K562 (cell line): ENCODE data around the gene STK31. TPM values are rescaled to one million over a fixed set of nuclear protein-coding genes. Genes with fewer than 3 reads are reported as not detected.

ENCODE experiments used
- ASH1L ChIP-seq: fragments of 450-650 bp; IDR thresholded peaks from 2 replicates; pipeline ENCODE4 v1.6.1; 2018; ENCODE audit warnings: borderline replicate concordance, mild to moderate bottlenecking, low read depth; ENCODE audit not compliant: partially characterized antibody
- CHCHD3 ChIP-seq: fragments of 250-450 bp; sonication (Bioruptor Pico); IDR thresholded peaks from 2 replicates; pipeline ENCODE4 v2.1.2; 2022; ENCODE audit warnings: mild to moderate bottlenecking
- JUN ChIP-seq, 2 experiments: sonication (generic) in 1 of 2; formaldehyde crosslinking in 1 of 2; IDR thresholded peaks; 2 replicates each; pipeline versions ENCODE4 v1.6.1 to v1.8.0; 2012 to 2022; ENCODE audit warnings: borderline replicate concordance in 2 of 2, mild to moderate bottlenecking in 2 of 2, improper control_type of control experiment in 1 of 2, low read depth in 1 of 2, low read length in 1 of 2, missing genetic modification reagents in 1 of 2
- KAT2B ChIP-seq: IDR thresholded peaks from one replicate; pipeline ENCODE4 v1.6.1; 2012; ENCODE audit warnings: low read depth, mild to moderate bottlenecking, control low read depth, inconsistent platforms, low read length, moderate library complexity
- LARP7 ChIP-seq: fragments of 450-650 bp; IDR thresholded peaks from 2 replicates; pipeline ENCODE4 v1.6.1; 2016
- MYNN ChIP-seq, 2 experiments: sonication (generic); formaldehyde crosslinking in 1 of 2; IDR thresholded peaks; 2 replicates each; pipeline versions ENCODE4 v1.5.0 to v1.6.1; 2016 to 2020; ENCODE audit warnings: antibody characterized with exemption in 1 of 2, missing genetic modification reagents in 1 of 2
- PHF8 ChIP-seq: fragments of 200-600 bp; sonication (generic); IDR thresholded peaks from 2 replicates; pipeline ENCODE4 v1.6.1; 2012; ENCODE audit warnings: mixed run types, mild to moderate bottlenecking, inconsistent platforms, low read length, moderate library complexity, borderline replicate concordance
- PTBP1 ChIP-seq: fragments of 200-400 bp; formaldehyde crosslinking; IDR thresholded peaks from 2 replicates; pipeline ENCODE4 v1.6.1; 2017; ENCODE audit warnings: low read depth, low read length
- SIN3A ChIP-seq, 2 experiments: fragments of 150-350 bp in 1 of 2; IDR thresholded peaks; 2 replicates each; pipeline ENCODE4 v1.6.1; 2011 to 2016; ENCODE audit warnings: borderline replicate concordance in 2 of 2, low read depth in 2 of 2, low read length in 2 of 2, mild to moderate bottlenecking in 2 of 2, moderate library complexity in 2 of 2; ENCODE audit not compliant: control insufficient read depth in 1 of 2
- XRCC4 ChIP-seq: IDR thresholded peaks from one replicate; pipeline ENCODE4 v1.6.1; 2011; ENCODE audit not compliant: insufficient read depth, insufficient read length; ENCODE audit errors: extremely low read depth
- ZMIZ1 ChIP-seq, 2 experiments: fragments of 150-350 bp in 1 of 2; IDR thresholded peaks; 2 replicates each; pipeline ENCODE4 v1.6.1; 2012 to 2016; ENCODE audit warnings: low read depth in 2 of 2, low read length in 2 of 2, mild to moderate bottlenecking in 1 of 2, moderate library complexity in 1 of 2
- polyA plus RNA-seq, 8 experiments: library from polyadenylated mRNA; depleted of rRNA in 4 of 8; stranded (reverse) in 5 of 8; unstranded in 3 of 8; fragments of >200 nt; fragmentation: Nextera tagmentation in 2 of 8; fragmentation: Illumina TruSeq in 1 of 8; extraction: Ambion mirVana in 2 of 8; extraction: Trizol in 1 of 8; gene quantifications; 2 replicates each; pipeline versions ENCODE4 v1.2.1 to v1.2.3, GENCODE V29; 2011 to 2014; ENCODE audit warnings: inconsistent platforms in 1 of 8, missing spikeins in 1 of 8
- total RNA-seq, 7 experiments: library from RNA; depleted of rRNA in 6 of 7; stranded (reverse); fragments of >200 nt in 6 of 7; fragmentation: Illumina TruSeq in 2 of 7; extraction: Trizol in 2 of 7; gene quantifications; 2 replicates each; pipeline versions ENCODE4 v1.2.1 to v1.2.3, GENCODE V29; 2011 to 2021; ENCODE audit warnings: low replicate concordance in 1 of 7
- TF ChIP-seq, protein P1 (sequence below): fragments of 200-800 bp; sonication (Bioruptor generic); IDR thresholded peaks from 2 replicates; pipeline ENCODE4 v1.6.1; 2016; ENCODE audit warnings: missing genetic modification characterization, missing compliant biosample characterization
- TF ChIP-seq, protein P2 (sequence below), 3 experiments: fragments of 200-800 bp in 1 of 3; fragments of 250-450 bp in 1 of 3; fragments of 450-650 bp in 1 of 3; sonication (Bioruptor Pico) in 1 of 3; sonication (Bioruptor generic) in 1 of 3; formaldehyde crosslinking in 1 of 3; IDR thresholded peaks; 2 replicates each; pipeline versions ENCODE4 v1.6.1 to v1.8.0; 2016 to 2022; ENCODE audit warnings: mild to moderate bottlenecking in 2 of 3, missing genetic modification characterization in 2 of 3, missing compliant biosample characterization in 1 of 3, moderate library complexity in 1 of 3

The STK31 gene
- total and polyA plus RNA-seq, 9 of the 15 experiments (the other 6 are each of a cell fraction or from before 2014, with no cell fraction given), result 0.09 to 1.2 (median 0.26) TPM

- TF ChIP-seq, protein P1, sequence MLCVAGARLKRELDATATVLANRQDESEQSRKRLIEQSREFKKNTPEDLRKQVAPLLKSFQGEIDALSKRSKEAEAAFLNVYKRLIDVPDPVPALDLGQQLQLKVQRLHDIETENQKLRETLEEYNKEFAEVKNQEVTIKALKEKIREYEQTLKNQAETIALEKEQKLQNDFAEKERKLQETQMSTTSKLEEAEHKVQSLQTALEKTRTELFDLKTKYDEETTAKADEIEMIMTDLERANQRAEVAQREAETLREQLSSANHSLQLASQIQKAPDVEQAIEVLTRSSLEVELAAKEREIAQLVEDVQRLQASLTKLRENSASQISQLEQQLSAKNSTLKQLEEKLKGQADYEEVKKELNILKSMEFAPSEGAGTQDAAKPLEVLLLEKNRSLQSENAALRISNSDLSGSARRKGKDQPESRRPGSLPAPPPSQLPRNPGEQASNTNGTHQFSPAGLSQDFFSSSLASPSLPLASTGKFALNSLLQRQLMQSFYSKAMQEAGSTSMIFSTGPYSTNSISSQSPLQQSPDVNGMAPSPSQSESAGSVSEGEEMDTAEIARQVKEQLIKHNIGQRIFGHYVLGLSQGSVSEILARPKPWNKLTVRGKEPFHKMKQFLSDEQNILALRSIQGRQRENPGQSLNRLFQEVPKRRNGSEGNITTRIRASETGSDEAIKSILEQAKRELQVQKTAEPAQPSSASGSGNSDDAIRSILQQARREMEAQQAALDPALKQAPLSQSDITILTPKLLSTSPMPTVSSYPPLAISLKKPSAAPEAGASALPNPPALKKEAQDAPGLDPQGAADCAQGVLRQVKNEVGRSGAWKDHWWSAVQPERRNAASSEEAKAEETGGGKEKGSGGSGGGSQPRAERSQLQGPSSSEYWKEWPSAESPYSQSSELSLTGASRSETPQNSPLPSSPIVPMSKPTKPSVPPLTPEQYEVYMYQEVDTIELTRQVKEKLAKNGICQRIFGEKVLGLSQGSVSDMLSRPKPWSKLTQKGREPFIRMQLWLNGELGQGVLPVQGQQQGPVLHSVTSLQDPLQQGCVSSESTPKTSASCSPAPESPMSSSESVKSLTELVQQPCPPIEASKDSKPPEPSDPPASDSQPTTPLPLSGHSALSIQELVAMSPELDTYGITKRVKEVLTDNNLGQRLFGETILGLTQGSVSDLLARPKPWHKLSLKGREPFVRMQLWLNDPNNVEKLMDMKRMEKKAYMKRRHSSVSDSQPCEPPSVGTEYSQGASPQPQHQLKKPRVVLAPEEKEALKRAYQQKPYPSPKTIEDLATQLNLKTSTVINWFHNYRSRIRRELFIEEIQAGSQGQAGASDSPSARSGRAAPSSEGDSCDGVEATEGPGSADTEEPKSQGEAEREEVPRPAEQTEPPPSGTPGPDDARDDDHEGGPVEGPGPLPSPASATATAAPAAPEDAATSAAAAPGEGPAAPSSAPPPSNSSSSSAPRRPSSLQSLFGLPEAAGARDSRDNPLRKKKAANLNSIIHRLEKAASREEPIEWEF (CRISPR knock-in tag), result no peak
- TF ChIP-seq ZMIZ1 (IDR thresholded peaks at IDR 0.05; ENCODE audit: low read depth in 2 of 2, low read length in 2 of 2), result no peak
- no peak for TF ChIP-seq PHF8
- TF ChIP-seq XRCC4, result no peak
- no peak for TF ChIP-seq JUN (IDR thresholded peaks at IDR 0.05; ENCODE audit: borderline replicate concordance, low read depth, low read length)
- TF ChIP-seq JUN (CRISPR knock-in tag; IDR thresholded peaks at IDR 0.05; ENCODE audit: borderline replicate concordance), result no peak
- no peak for TF ChIP-seq PTBP1
- no peak for TF ChIP-seq SIN3A (IDR thresholded peaks at IDR 0.05; ENCODE audit: borderline replicate concordance in 2 of 2, control insufficient read depth in 1 of 2, low read depth in 2 of 2, low read length in 2 of 2)
- TF ChIP-seq, protein P2, sequence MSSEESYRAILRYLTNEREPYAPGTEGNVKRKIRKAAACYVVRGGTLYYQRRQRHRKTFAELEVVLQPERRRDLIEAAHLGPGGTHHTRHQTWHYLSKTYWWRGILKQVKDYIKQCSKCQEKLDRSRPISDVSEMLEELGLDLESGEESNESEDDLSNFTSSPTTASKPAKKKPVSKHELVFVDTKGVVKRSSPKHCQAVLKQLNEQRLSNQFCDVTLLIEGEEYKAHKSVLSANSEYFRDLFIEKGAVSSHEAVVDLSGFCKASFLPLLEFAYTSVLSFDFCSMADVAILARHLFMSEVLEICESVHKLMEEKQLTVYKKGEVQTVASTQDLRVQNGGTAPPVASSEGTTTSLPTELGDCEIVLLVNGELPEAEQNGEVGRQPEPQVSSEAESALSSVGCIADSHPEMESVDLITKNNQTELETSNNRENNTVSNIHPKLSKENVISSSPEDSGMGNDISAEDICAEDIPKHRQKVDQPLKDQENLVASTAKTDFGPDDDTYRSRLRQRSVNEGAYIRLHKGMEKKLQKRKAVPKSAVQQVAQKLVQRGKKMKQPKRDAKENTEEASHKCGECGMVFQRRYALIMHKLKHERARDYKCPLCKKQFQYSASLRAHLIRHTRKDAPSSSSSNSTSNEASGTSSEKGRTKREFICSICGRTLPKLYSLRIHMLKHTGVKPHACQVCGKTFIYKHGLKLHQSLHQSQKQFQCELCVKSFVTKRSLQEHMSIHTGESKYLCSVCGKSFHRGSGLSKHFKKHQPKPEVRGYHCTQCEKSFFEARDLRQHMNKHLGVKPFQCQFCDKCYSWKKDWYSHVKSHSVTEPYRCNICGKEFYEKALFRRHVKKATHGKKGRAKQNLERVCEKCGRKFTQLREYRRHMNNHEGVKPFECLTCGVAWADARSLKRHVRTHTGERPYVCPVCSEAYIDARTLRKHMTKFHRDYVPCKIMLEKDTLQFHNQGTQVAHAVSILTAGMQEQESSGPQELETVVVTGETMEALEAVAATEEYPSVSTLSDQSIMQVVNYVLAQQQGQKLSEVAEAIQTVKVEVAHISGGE (CRISPR knock-in tag; IDR thresholded peaks at IDR 0.05), result no peak
- no peak for TF ChIP-seq CHCHD3
- TF ChIP-seq LARP7, result no peak
- TF ChIP-seq MYNN (IDR thresholded peaks at IDR 0.05), result no peak
- TF ChIP-seq MYNN (CRISPR knock-in tag; IDR thresholded peaks at IDR 0.05), result no peak
- no peak for TF ChIP-seq ASH1L
- TF ChIP-seq KAT2B, result no peak
These were observed 33.2 kb downstream of the STK31 start (continued) for GRCh38 chr7:23743226-23743625.
